HG03045 (cell line): ENCODE data around the gene SLC35E2B.
"Not testable (repeated sequence)": the region's sequence is repeated elsewhere in the genome, so short reads cannot be mapped to it uniquely, and the experiment has no call there.

ENCODE experiments used
- ATAC-seq: cut with Tn5 transposase; IDR thresholded peaks from one replicate; pipeline ENCODE4 v1.9.1; 2021; ENCODE audit warnings: mild to moderate bottlenecking, moderate library complexity; ENCODE audit not compliant: unreplicated experiment

SLC35E2B gene

GRCh38 chr1:1677718-1678580 is 14.6 kb downstream of the SLC35E2B start:
- peak; percentile 51 for ATAC-seq

GRCh38 chr1:1676087-1676486 is 16.5 kb downstream of the SLC35E2B start:
- not testable (repeated sequence) for ATAC-seq

- ATAC-seq = not testable (repeated sequence)
Measured at GRCh38 chr1:1675218-1675617, 17.4 kb downstream of the SLC35E2B start.

GRCh38 chr1:1674806-1675205 is 17.8 kb downstream of the SLC35E2B start:
- not testable (repeated sequence) for ATAC-seq

GRCh38 chr1:1672181-1672965 is 20.2 kb downstream of the SLC35E2B start:
- ATAC-seq = no peak

GRCh38 chr1:1671365-1672119 is 21.1 kb downstream of the SLC35E2B start:
- ATAC-seq = no peak

GRCh38 chr1:1670866-1671265 is 21.7 kb downstream of the SLC35E2B start:
- no peak for ATAC-seq

GRCh38 chr1:1669468-1670440 is 22.8 kb downstream of the SLC35E2B start:
- ATAC-seq = no peak

- ATAC-seq = no peak
Measured at GRCh38 chr1:1666526-1666925, 26.1 kb downstream of the SLC35E2B start.

GRCh38 chr1:1665815-1666251 is 26.8 kb downstream of the SLC35E2B start:
- no peak for ATAC-seq

- ATAC-seq = no peak
Measured at GRCh38 chr1:1664941-1665814, 27.4 kb downstream of the SLC35E2B start.

GRCh38 chr1:1664318-1664717 is 28.3 kb downstream of the SLC35E2B start:
- not testable (repeated sequence) for ATAC-seq

GRCh38 chr1:1662830-1663560 is 29.6 kb downstream of the SLC35E2B start:
- not testable (repeated sequence) for ATAC-seq

GRCh38 chr1:1662392-1662791 is 30.2 kb downstream of the SLC35E2B start:
- ATAC-seq = not testable (repeated sequence)

GRCh38 chr1:1658583-1659549 is 33.7 kb downstream of the SLC35E2B start, which contains the start of gene CDK11B:
TSS of gene CDK11B (minus strand) at chr1:1659004. CDS start at chr1:1657485, 1,519 bp downstream.
- peak; percentile 81 for ATAC-seq

- not testable (repeated sequence) for ATAC-seq
Measured at GRCh38 chr1:1648265-1648664, 44.3 kb downstream of the SLC35E2B start.
